NB4 (cell line): Measurements from ENCODE around the gene DEFB110.

Experiments used
- DNase-seq: peaks from one replicate; pipeline ENCODE4 v3.0.0; 2010; ENCODE audit warnings: low read depth
- H3K4me3 ChIP-seq: one replicate; pipeline ENCODE4 v1.5.1; 2011; ENCODE audit warnings: mild to moderate bottlenecking, low read depth, low read length, moderate library complexity
- MYC ChIP-seq: IDR thresholded peaks from 2 replicates; pipeline ENCODE4 v1.6.1; 2011; ENCODE audit warnings: low read depth, low read length
- POLR2A ChIP-seq: IDR thresholded peaks from 2 replicates; pipeline ENCODE4 v1.6.1; 2011; ENCODE audit warnings: mild to moderate bottlenecking; ENCODE audit not compliant: insufficient read length; ENCODE audit errors: extremely low read depth
- TF ChIP-seq, protein P1 (sequence below): IDR thresholded peaks from one replicate; pipeline ENCODE4 v1.5.1; 2012; ENCODE audit warnings: low read depth, low read length
- TF ChIP-seq, protein P2 (sequence below): IDR thresholded peaks from 2 replicates; pipeline ENCODE4 v1.6.1; 2011; ENCODE audit warnings: low read depth, low read length

Gene DEFB110

DNA sequence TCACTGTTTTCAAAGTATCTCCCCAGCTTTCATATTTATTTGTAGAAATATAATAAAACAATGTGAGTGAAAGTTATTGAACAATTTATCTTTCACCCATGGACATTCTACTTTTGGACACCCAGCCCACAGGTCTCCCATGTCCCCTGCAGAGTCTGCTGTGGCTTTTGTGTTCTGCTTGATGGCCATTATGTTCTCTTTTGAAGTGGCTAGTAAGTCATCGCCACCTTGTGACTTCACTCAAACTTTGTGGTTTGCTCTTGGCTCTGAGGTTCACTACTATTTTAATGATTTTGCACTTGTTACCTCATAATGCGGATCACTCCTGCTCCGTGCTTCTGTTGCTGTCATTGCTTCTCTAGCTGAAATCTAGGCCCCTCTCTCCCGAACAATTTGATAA is 42.2 kb downstream of the DEFB110 start:
- DNase-seq, result no peak
- H3K4me3 ChIP-seq, result no peak overlapping the region
- TF ChIP-seq MYC, result no peak
- no peak for TF ChIP-seq POLR2A

DNA sequence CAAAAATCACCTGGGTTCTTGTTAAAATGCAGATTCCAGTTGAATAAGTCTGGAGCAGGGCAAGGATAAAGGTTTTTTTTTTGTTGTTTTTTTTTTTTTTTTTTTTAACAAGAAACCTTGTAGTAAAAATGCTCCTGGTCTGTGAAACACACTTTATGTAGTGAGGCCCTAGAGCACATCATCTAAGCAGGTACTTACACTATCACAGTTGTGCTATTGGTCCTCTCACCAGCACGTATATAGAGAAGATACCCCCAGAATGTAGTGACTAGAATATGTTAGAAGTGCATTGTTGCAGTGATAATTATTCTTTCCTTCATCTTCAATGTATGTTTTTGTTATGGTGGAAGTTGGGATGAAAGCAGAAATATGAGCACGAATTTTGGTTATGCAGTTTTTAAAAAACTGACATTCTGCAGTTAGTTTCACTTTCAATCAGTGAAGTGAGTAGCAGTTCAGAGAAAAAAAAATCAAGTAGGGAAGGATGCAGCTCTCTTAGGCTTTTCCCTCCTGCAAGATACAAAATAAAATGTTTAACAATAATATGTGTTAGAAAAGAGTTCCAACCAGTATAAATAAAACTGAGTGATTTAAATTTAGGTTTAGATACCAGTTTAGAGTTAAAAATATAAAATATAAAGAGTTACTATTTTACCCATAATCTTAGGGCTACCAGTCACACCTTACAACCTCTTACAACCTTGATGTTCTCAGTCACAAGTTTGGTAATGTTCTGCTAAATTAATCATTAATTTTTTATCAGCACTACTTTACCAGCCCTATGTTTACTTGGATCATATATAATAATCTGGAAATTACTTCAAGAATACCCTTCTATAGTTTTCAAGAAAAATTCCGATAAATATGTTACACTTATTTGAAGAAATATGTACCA is 43.2 kb downstream of the DEFB110 start:
- no peak for DNase-seq
- no peak overlapping the region for H3K4me3 ChIP-seq
- TF ChIP-seq, protein P1, sequence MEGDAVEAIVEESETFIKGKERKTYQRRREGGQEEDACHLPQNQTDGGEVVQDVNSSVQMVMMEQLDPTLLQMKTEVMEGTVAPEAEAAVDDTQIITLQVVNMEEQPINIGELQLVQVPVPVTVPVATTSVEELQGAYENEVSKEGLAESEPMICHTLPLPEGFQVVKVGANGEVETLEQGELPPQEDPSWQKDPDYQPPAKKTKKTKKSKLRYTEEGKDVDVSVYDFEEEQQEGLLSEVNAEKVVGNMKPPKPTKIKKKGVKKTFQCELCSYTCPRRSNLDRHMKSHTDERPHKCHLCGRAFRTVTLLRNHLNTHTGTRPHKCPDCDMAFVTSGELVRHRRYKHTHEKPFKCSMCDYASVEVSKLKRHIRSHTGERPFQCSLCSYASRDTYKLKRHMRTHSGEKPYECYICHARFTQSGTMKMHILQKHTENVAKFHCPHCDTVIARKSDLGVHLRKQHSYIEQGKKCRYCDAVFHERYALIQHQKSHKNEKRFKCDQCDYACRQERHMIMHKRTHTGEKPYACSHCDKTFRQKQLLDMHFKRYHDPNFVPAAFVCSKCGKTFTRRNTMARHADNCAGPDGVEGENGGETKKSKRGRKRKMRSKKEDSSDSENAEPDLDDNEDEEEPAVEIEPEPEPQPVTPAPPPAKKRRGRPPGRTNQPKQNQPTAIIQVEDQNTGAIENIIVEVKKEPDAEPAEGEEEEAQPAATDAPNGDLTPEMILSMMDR, result no peak
- TF ChIP-seq, protein P2, sequence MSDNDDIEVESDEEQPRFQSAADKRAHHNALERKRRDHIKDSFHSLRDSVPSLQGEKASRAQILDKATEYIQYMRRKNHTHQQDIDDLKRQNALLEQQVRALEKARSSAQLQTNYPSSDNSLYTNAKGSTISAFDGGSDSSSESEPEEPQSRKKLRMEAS, result no peak
- TF ChIP-seq POLR2A, result no peak
- no peak for TF ChIP-seq MYC

DNA sequence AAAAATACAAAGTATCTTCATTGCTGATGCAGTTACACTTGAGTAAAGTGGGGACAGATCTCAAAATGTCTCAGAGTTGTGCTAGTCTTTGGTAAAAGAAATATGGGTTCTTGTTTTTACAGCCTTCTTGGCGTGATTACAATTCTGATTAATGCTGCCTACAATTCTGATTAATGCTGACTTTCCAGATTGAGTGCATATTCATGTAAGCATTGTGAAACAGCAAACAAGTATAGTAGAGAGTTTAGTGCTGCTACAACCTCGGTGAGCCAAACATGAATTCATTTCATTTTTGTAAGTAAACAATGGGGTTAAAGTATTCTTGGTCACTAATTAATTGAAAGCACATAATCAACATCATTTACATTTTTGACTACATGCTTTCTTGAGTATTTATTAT is 52.2 kb downstream of the DEFB110 start, which contains the start of gene DEFB113:
DEFB113 (minus strand) TSS at position 21 of the 400 bp plus-strand sequence; CDS start at position 21, 0 bp downstream.
- H3K4me3 ChIP-seq, result no peak within 1 kb of the TSS
- no peak for TF ChIP-seq MYC
- TF ChIP-seq POLR2A, result no peak
- TF ChIP-seq, protein P1, result no peak
- TF ChIP-seq, protein P2, result no peak
- DNase-seq, result no peak
